ENCODE measurements around the gene MYO1B. TPM values are rescaled to one million over a fixed set of nuclear protein-coding genes. Genes with fewer than 3 reads are reported as not detected.
A peak's percentile ranks its signal among the peaks of the same experiment; 100 is the strongest.

MYO1B gene
- total RNA-seq, 1 experiment from 2014 or later: 93.0 TPM

GRCh38 chr2:191345788-191346187, 100.6 kb downstream of the MYO1B start:
- BruUV-seq (replicated peaks): no TSS peak
- Histone ChIP-seq H3K36me3 (ENCODE audit: low read depth, low read length) (peaks cover 20% of the 10 kb centered on the region; the same call in 1 of the 2 replicates), H3K79me2 (ENCODE audit: low read length) (0 out of 2 replicates have a peak, but pooled peaks cover 3% of the 10 kb centered on the region), H3K27me3 (ENCODE audit: low read length) (no peaks in the 10 kb centered on the region), H4K20me1 (ENCODE audit: low read length) (no peaks in the 10 kb centered on the region), H3K9me2 (replicated peaks; ENCODE audit: low read length) (no peaks in the 10 kb centered on the region), H3K4me3 (ENCODE audit: low read length) (no peak overlapping the region), H3K4me1 (ENCODE audit: insufficient read depth, low read length) (peaks cover 8% of the 10 kb centered on the region; the same call in 1 of the 2 replicates), H3K9me3 (ENCODE audit: low read length) (no peaks in the 10 kb centered on the region), H2AFZ (ENCODE audit: low read length) (no peak overlapping the region), H3K4me2 (ENCODE audit: low read length) (no peak overlapping the region), H3K27ac (ENCODE audit: low read length) (no peak overlapping the region), H3F3A (ENCODE audit: low read length, unreplicated experiment) (no peaks in the 10 kb centered on the region), H3K9ac (ENCODE audit: low read length) (no peak overlapping the region)
- TF ChIP-seq EZH2phosphoT487 (IDR thresholded peaks at IDR 0.05; ENCODE audit: borderline replicate concordance, low read length) (no peak), EZH2 (IDR thresholded peaks at IDR 0.05; ENCODE audit: low read length, unreplicated experiment) (no peak), CTCF (conservative IDR thresholded peaks at IDR 0.05; ENCODE audit: low read depth, low read length) (no peak)
- intact Hi-C loops (cut with micrococcal nuclease): no loop called here
- peak; percentile 38; the same call in 1 of the 2 replicates for ATAC-seq
- ChIA-PET POLR2A (ENCODE audit: unreplicated experiment) (interaction anchor here (0.6 to 0.7 kb wide), 3 partner anchors 80 to 173 kb away, joined by 3 read pairs; no protein-coding TSS in a partner anchor), CTCF (interaction anchor here (0.6 to 0.7 kb wide), 2 partner anchors 26 to 383 kb away, joined by 3 to 7 read pairs; no protein-coding TSS in a partner anchor)
- peak; percentile 50 for DNase-seq

DNA sequence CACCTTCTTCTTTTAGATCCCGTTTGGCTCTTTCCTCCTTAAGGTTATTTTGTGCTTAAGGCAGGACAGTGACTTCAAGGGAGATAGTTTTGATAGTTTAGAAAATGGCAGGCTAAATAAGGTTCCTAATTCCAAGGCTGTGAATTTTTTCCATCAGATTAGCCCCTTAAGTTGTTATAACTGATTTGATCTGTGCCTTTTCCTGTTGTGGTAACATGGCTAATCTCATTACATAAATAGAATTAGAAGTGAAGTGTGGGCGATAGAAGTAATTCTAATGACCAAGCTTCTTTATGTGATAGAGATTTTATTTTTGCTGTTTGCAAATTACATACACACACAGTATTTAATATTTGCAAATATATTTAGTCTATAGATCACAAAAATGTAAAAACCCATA, 102.0 kb downstream of the MYO1B start:
- ATAC-seq: no peak
- BruUV-seq (replicated peaks): no TSS peak

More for the DNA sequence above, 102.0 kb downstream of the MYO1B start:
- H3K27ac ChIP-seq (ENCODE audit: low read length): no peak overlapping the region
- peaks cover 21% of the 10 kb centered on the region; the same call in 1 of the 2 replicates for H3K36me3 ChIP-seq (ENCODE audit: low read depth, low read length)
- H3F3A ChIP-seq (ENCODE audit: low read length, unreplicated experiment): no peaks in the 10 kb centered on the region
- ChIA-PET POLR2A (ENCODE audit: unreplicated experiment) (no interaction called here), CTCF (no interaction called here)
- no peak for DNase-seq
- H3K27me3 ChIP-seq (ENCODE audit: low read length): no peaks in the 10 kb centered on the region
- TF ChIP-seq CTCF (conservative IDR thresholded peaks at IDR 0.05; ENCODE audit: low read depth, low read length) (no peak), EZH2 (IDR thresholded peaks at IDR 0.05; ENCODE audit: low read length, unreplicated experiment) (no peak), EZH2phosphoT487 (IDR thresholded peaks at IDR 0.05; ENCODE audit: borderline replicate concordance, low read length) (no peak)
- H3K9me2 ChIP-seq (replicated peaks; ENCODE audit: low read length): no peaks in the 10 kb centered on the region
- peaks cover 16% of the 10 kb centered on the region; the same call in 1 of the 2 replicates for H3K4me1 ChIP-seq (ENCODE audit: insufficient read depth, low read length)
- H4K20me1 ChIP-seq (ENCODE audit: low read length): no peaks in the 10 kb centered on the region
- intact Hi-C loops (cut with micrococcal nuclease): no loop called here
- 0 out of 2 replicates have a peak, but pooled peaks cover 3% of the 10 kb centered on the region for H3K79me2 ChIP-seq (ENCODE audit: low read length)
- H2AFZ ChIP-seq (ENCODE audit: low read length): no peak overlapping the region
- H3K9ac ChIP-seq (ENCODE audit: low read length): no peak overlapping the region
- no peak overlapping the region for H3K4me3 ChIP-seq (ENCODE audit: low read length)
- H3K4me2 ChIP-seq (ENCODE audit: low read length): no peak overlapping the region
- no peaks in the 10 kb centered on the region for H3K9me3 ChIP-seq (ENCODE audit: low read length)

Data from PC-3 (cell line).